NCI-H82 treated with DMSO at 0.1 percent for 48 hours (cell line): ENCODE measurements around the gene KRTAP24-1.
A peak's percentile ranks its signal among the peaks of the same experiment; 100 is the strongest.

Source experiments
- DNase-seq: peaks from one replicate; lab custom pipeline; 2025; ENCODE audit not compliant: unreplicated experiment; lab: John Stamatoyannopoulos, UW

Gene KRTAP24-1

GRCh38 chr21:30282850-30283249, at the start of gene KRTAP24-1:
KRTAP24-1 (minus strand) TSS chr21:30282950; CDS start chr21:30282932, 18 bp downstream.
- no peak for DNase-seq

GRCh38 chr21:30329203-30329875, 46.6 kb upstream of the KRTAP24-1 start:
- DNase-seq, result no peak

GRCh38 chr21:30326390-30326789, 43.6 kb upstream of the KRTAP24-1 start:
- DNase-seq, result no peak

- DNase-seq, result no peak
Observed at GRCh38 chr21:30320215-30320614, 37.5 kb upstream of the KRTAP24-1 start, which contains the start of gene KRTAP26-1. KRTAP26-1 (minus strand) TSS chr21:30320315; CDS start chr21:30320035, 280 bp downstream.

GRCh38 chr21:30315701-30316100, 33.0 kb upstream of the KRTAP24-1 start:
- DNase-seq, result no peak

GRCh38 chr21:30306884-30307283, 24.1 kb upstream of the KRTAP24-1 start:
- DNase-seq, result no peak

- DNase-seq, result no peak
Observed at GRCh38 chr21:30305136-30305535, 22.4 kb upstream of the KRTAP24-1 start.

- DNase-seq, result no peak
Observed at GRCh38 chr21:30289215-30289614, 6.5 kb upstream of the KRTAP24-1 start, which contains the start of gene KRTAP25-1. KRTAP25-1 (minus strand) TSS chr21:30289514; CDS start chr21:30289490, 24 bp downstream.

- no peak for DNase-seq
Observed at GRCh38 chr21:30271611-30272010, 11.1 kb downstream of the KRTAP24-1 start.

GRCh38 chr21:30271156-30271555, 11.6 kb downstream of the KRTAP24-1 start:
- DNase-seq, result no peak

GRCh38 chr21:30269803-30270530, 12.8 kb downstream of the KRTAP24-1 start:
- no peak for DNase-seq

GRCh38 chr21:30268608-30269197, 14.0 kb downstream of the KRTAP24-1 start:
- no peak for DNase-seq

- DNase-seq, result peak; percentile 5
Observed at GRCh38 chr21:30257773-30258172, 25.0 kb downstream of the KRTAP24-1 start.

- no peak for DNase-seq
Observed at GRCh38 chr21:30256100-30256499, 26.6 kb downstream of the KRTAP24-1 start.

GRCh38 chr21:30255679-30256078, 27.1 kb downstream of the KRTAP24-1 start:
- no peak for DNase-seq

GRCh38 chr21:30251781-30252180, 31.0 kb downstream of the KRTAP24-1 start:
- no peak for DNase-seq

GRCh38 chr21:30249936-30250335, 32.8 kb downstream of the KRTAP24-1 start:
- DNase-seq, result no peak

- no peak for DNase-seq
Observed at GRCh38 chr21:30248844-30249243, 33.9 kb downstream of the KRTAP24-1 start.

GRCh38 chr21:30245061-30245460, 37.7 kb downstream of the KRTAP24-1 start:
- DNase-seq, result no peak

- no peak for DNase-seq
Observed at GRCh38 chr21:30243691-30244090, 39.1 kb downstream of the KRTAP24-1 start.

GRCh38 chr21:30240661-30241060, 42.1 kb downstream of the KRTAP24-1 start:
- DNase-seq, result no peak

- no peak for DNase-seq
Observed at GRCh38 chr21:30238168-30238567, 44.6 kb downstream of the KRTAP24-1 start.
